PFSK-1 (cell line): Measurements from ENCODE around the gene WDR48.

ENCODE experiments used
- FOXP2 ChIP-seq: optimal IDR thresholded peaks from 2 replicates; pipeline ENCODE3; 2011; ENCODE audit warnings: borderline replicate concordance, control low read depth, inconsistent platforms; ENCODE audit not compliant: insufficient read depth; ENCODE audit errors: extremely low read length, extremely low read depth
- POLR2AphosphoS5 ChIP-seq: IDR thresholded peaks from 2 replicates; pipeline ENCODE4 v1.6.1; 2012; ENCODE audit warnings: low read depth, mild to moderate bottlenecking, control low read depth, low read length, moderate library complexity
- SIN3A ChIP-seq: IDR thresholded peaks from 2 replicates; pipeline ENCODE4 v1.6.1; 2012; ENCODE audit warnings: mild to moderate bottlenecking, low read length, moderate library complexity, borderline replicate concordance; ENCODE audit not compliant: insufficient read depth
- TAF1 ChIP-seq: IDR thresholded peaks from 2 replicates; pipeline ENCODE4 v1.6.1; 2012; ENCODE audit warnings: low read length, control low read depth, borderline replicate concordance; ENCODE audit not compliant: insufficient read depth
- TF ChIP-seq, protein P1 (sequence below), 2 experiments: IDR thresholded peaks; 2 replicates each; pipeline versions ENCODE4 v1.6.1 to v1.8.0; 2011 to 2012; ENCODE audit warnings: low read depth in 2 of 2, low read length in 2 of 2, control low read depth in 1 of 2, inconsistent platforms in 1 of 2, mild to moderate bottlenecking in 1 of 2, moderate library complexity in 1 of 2; ENCODE audit not compliant: insufficient read depth in 1 of 2

Gene WDR48

GRCh38 chr3:39142067-39142466 lies 90.3 kb downstream of the WDR48 start:
- no peak; the same call in 1 of the 2 replicates for TF ChIP-seq POLR2AphosphoS5
- TF ChIP-seq SIN3A = no peak
- TF ChIP-seq TAF1 = no peak
- TF ChIP-seq, protein P1, sequence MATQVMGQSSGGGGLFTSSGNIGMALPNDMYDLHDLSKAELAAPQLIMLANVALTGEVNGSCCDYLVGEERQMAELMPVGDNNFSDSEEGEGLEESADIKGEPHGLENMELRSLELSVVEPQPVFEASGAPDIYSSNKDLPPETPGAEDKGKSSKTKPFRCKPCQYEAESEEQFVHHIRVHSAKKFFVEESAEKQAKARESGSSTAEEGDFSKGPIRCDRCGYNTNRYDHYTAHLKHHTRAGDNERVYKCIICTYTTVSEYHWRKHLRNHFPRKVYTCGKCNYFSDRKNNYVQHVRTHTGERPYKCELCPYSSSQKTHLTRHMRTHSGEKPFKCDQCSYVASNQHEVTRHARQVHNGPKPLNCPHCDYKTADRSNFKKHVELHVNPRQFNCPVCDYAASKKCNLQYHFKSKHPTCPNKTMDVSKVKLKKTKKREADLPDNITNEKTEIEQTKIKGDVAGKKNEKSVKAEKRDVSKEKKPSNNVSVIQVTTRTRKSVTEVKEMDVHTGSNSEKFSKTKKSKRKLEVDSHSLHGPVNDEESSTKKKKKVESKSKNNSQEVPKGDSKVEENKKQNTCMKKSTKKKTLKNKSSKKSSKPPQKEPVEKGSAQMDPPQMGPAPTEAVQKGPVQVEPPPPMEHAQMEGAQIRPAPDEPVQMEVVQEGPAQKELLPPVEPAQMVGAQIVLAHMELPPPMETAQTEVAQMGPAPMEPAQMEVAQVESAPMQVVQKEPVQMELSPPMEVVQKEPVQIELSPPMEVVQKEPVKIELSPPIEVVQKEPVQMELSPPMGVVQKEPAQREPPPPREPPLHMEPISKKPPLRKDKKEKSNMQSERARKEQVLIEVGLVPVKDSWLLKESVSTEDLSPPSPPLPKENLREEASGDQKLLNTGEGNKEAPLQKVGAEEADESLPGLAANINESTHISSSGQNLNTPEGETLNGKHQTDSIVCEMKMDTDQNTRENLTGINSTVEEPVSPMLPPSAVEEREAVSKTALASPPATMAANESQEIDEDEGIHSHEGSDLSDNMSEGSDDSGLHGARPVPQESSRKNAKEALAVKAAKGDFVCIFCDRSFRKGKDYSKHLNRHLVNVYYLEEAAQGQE (IDR thresholded peaks at IDR 0.05; ENCODE audit: insufficient read depth in 1 of 2, low read depth in 2 of 2, low read length in 2 of 2) = no peak
- TF ChIP-seq FOXP2 = no peak

- TF ChIP-seq SIN3A (no peak), TAF1 (no peak), FOXP2 (no peak), POLR2AphosphoS5 (no peak)
- TF ChIP-seq, protein P1 (IDR thresholded peaks at IDR 0.05; ENCODE audit: insufficient read depth in 1 of 2, low read depth in 2 of 2, low read length in 2 of 2) = no peak
Observed at GRCh38 chr3:39143051-39143885, 91.5 kb downstream of the WDR48 start.

GRCh38 chr3:39144095-39144747 lies 92.4 kb downstream of the WDR48 start:
- TF ChIP-seq POLR2AphosphoS5 (no peak), SIN3A (no peak), FOXP2 (no peak), TAF1 (no peak)
- TF ChIP-seq, protein P1 (IDR thresholded peaks at IDR 0.05; ENCODE audit: insufficient read depth in 1 of 2, low read depth in 2 of 2, low read length in 2 of 2) = no peak

GRCh38 chr3:39144748-39145380 lies 93.0 kb downstream of the WDR48 start:
- no peak for TF ChIP-seq SIN3A
- TF ChIP-seq POLR2AphosphoS5 = no peak

- TF ChIP-seq TAF1 = no peak
Observed at GRCh38 chr3:39146083-39146501, 94.3 kb downstream of the WDR48 start.
